GM21526 (cell line): ENCODE measurements around the gene XPR1.
"Not testable (repeated sequence)": the region's sequence is repeated elsewhere in the genome, so short reads cannot be mapped to it uniquely, and the experiment has no call there.

Experiments
- ATAC-seq: cut with Tn5 transposase; IDR thresholded peaks from one replicate; pipeline ENCODE4 v1.9.1; 2021; ENCODE audit warnings: moderate library complexity; ENCODE audit not compliant: unreplicated experiment, low FRiP score

The XPR1 gene

DNA sequence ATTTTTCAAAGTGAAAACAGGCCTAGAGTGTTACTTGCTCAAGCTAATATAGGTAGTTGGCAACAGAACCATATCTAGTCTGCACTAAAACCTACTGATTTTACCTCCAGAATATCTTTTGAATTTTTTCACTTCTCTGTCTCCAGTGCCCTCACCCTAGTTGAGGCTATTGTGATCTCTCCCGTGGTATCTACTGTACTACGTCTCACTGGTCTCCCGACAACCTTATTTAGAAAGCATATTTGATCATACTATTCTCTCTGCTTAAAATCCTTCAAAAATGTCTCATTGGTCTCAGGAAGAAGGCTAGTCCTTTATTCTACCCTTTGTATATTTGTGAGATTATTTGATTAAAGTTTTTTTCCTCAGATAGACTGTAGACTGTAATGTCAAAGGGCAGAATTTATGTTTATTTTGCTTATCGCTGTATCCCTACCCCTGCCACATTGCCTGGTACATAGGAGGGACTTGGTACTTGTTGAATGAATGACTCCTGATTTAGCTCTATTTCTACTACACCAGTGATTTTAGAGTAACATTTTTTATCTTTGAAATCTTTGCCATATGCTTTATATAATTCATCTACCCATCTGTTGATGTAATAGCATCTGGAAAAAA, 145.4 kb downstream of the XPR1 start:
- ATAC-seq = no peak

DNA sequence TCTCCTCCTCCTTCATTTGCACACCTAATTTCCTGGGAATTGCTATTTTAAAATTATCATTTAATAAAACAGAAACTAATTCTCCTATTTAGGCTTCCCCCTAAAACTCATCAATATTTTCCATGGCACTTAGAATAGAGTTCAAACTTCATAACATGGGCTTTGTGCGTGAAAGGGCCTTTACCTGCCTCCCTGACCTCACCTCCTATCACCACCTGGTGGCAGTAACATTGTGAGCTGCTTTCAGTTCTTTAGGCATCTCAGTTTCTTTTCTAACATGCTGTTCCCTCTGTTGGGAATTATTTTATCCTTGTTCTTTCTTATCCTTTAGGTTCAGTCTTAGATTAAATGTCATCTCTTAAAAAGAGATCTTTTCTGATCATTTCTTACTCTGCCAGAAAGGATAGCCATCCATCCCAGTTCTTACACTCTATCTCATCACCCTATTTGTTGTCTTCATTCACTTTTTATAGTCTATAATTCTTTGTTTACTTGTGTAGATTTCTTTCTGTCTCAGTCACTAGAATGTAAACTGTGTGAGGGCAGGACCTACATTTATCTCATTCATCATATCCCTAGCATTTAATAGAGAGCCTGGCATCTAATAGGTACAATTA, 147.1 kb downstream of the XPR1 start:
- no peak for ATAC-seq

DNA sequence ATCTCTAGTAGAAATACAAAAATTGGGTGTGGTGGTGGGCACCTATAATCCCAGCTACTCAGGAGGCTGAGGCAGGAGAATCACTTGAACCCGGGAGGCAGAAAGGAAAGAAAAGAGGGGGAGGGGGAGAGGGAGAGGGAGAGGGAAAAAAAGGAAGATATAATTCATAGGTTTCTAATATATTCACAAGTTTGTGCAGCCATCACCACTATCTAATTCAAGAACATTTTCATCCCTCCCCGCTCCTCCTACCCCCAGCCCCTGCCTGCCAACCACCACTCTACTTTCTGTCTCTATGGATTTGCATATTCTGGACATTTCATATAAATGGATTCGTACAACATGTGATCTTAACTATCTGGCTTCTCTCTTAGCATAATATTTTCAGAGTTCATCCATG, 147.8 kb downstream of the XPR1 start:
- ATAC-seq = no peak

DNA sequence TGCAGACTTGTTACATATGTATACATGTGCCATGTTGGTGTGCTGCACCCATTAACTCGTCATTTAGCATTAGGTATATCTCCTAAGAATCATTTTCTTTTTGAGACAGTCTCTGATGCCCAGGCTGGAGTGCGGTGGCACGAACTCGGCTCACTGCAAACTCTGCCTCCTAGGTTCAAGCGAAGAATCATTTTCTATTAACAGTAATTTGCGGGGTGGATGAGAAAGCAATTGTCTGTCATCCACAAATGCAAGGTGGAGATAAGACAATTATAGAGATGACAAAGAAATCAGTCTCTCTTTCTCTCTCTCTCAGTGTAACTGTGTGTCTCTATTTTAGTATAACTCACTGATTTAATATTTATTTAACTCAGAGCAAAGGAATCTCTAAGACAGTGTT, 149.9 kb downstream of the XPR1 start:
- ATAC-seq = no peak

DNA sequence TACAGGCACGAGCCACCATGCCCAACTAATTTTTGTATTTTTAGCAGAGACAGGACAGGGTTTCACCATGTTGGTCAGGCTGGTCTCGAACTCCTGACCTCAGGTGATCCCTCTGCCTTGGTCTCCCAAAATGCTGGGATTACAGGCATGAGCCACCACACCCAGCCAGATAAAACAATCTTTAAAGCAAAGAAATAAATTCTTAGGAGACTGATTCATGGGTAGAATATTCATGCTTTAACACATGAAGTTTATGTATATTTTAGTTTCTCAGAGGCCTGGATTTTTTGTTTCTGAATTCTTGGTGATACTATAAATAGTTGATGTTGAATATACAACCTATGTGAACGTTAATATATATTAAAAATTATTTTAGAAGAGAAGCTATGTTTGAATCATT, 153.5 kb downstream of the XPR1 start:
- ATAC-seq = no peak

DNA sequence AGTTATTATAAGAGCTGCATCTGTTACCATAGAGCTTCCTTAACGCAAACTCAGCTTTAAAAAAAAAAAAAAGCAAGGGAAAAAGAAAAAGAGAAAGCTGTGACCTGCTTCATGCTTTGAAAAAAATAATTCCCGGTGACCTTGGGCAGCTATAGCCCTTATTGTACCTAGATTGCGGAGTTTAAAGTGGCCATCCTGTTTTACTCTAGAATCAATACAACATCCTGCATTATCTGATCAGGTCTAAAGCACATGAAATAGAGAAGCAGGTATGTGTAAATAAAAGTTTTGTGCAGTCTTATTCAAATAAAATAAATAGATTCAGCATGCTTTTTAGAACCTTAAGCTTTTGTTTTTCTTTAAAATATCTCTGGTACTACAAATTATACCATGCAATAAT, 154.1 kb downstream of the XPR1 start:
- no peak for ATAC-seq

DNA sequence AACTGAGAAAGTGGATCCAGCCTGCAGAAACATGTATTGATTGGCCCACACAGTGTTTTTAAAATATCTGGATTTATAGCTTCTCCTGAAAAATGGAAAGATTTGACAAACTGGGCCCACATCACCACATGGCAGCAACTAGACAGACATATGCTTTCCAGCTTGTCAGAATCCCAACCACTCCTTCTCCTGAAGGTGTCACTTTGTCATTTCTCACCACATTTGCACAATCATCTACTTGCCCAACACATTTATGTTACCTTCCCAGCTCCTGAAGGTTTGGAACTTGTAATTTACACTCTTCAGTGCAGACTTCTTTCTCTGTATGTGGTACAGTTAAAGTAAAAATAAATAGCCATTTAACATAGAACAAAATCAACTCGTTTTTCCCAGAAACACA, 154.8 kb downstream of the XPR1 start:
- ATAC-seq = no peak

DNA sequence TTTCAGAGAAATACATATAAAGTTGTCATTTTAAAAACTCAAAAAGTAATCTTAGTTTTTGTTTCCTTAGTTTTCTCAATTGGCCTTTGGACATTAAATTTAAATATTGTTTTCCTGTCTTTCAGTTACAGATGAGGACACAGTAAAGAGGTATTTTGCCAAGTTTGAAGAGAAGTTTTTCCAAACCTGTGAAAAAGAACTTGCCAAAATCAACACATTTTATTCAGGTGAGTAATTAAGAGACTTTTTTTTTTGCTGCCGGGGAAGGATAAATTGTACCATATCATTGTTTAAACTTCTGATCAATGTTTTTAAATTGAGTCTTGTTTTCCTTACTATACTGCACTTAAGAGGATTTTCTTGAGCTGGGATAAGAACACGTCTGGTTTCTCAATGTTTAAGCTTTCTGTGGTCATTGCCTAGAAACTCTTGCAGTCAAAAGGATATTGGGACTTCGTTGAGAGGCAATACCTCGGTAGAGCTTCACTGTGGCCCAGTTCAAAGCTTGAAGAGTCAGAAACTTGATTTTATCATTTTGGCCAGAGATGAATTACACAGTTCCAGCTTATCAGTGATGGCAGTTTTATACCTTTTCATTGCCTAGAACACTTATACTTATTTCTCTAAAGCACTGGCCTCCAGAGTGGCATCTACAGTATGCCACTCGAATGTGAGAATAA, 155.9 kb downstream of the XPR1 start:
- ATAC-seq = no peak

DNA sequence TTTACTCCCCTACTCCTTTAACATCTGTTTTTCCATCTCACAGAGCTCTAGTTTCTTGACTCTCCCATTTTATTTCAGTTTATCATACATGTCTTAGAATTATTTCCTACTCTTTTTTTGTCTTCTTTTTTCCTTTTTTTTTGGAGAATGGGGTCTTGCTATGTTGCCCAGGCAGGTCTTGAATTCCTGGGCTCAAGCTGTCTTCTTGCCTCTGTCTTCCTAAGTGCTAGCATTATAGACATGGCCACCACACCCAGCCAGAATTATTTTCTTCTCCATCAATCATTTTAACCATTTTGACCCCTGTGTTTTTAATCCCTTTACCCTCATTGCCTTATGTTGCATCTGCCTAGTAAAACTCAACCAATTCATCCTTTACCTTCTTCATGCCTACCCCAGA, 157.6 kb downstream of the XPR1 start:
- no peak for ATAC-seq

DNA sequence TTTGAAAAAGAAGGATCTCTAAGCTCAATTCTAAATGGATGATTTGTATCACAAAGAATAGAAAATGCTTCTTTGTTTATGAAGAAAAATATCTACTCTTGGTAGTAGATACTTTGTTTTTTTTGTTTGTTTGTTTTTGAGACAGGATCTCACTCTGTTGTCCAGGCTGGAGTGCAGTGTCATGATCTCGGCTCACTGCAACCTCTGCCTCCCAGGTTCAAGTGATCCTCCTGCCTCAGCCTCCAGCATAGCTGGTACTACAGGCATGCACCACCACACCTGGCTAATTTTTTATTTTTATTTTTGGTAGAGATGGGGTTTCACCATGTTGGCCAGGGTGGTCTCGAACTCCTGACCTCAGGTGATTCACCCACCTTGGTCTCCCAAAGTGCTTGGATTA, 159.3 kb downstream of the XPR1 start:
- not testable (repeated sequence) for ATAC-seq

DNA sequence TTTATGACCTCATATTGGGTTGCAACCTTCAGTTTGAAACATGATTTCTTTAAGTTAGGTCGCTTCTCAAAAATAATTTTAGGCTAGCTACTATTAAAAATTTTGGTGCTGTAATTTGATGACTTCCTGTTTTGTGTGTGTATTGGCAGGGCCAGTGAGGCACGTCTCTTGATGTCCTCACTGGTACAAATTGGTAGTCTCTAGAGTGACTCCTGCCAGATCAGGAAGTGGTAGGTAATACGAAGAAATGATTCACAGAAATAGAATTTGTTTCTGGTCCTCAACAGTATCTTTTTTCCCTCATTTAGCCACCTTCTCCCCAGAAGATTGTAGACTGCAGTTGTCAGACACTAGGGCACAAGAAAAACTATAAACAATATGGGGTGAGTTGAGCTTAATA, 160.0 kb downstream of the XPR1 start:
- ATAC-seq = no peak

DNA sequence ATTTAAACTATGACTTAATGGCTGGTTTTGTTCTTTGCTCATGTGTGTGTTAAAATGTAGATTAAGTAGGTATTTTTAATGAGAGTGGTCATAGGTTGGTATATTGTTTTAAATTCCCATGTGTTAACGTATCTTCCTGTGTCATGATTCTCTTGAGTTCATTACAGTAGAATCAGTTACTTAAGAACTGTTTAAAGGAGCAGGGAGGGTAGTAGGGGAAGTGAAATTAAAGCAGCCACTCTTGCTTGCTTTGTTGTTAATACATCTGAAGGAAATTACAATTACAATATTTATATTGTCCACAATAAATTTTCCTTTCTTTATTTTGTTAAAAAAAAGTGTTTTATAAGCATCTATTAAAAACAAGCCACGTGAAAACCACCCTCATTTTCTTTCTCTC, 161.6 kb downstream of the XPR1 start:
- no peak for ATAC-seq

DNA sequence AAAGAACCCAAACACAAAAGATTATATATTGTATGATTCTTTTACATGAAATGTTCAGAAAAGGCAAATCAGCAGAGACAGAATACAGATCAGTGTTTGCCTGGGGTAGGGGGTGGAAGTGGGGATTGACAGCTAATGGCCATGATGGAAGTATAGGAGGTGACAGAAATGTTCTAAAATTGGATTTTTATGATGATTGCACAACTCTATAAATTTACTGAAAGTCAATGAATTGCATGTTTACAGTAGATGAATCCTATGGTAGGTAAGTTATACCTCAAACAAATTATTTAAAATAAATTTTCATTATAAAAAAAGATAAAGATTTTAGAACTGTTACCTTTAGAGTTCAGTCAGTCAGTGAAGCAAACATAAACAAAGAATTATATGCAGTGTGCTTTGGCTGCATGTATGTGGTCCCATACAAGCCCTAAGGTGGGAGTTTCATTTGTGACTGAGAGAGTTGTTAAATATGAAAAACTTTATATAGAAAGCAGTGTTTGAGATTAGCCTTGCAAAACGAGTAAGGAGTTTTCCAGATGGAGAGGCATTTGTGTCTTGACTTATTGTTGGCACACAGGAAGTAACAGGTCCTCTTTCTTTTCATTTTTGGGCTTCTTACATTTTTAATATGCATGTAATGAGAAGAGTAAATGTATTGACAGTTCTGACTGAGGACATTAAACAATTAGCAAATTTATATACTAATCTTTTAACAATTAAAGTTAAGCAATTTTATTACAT, 165.2 kb downstream of the XPR1 start:
- no peak for ATAC-seq

DNA sequence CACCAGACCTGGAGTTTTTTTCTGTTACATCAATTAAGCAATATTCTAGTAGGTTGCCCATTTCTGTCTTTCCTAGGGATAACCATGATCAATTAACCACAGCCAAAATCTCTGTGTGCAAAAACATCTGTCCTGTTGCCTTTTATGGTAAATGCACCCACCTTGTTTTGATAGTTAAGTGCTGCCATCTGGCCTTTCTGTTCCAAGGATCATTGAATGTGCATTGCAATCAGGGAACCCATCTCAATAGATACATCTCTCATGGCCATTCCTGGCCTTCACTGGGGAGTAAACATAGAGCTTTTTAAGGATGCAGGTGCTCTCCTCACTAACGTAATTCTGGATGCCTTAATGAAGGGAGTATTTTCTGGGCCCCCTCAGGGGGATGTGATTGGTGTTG, 169.1 kb downstream of the XPR1 start:
- ATAC-seq = no peak

DNA sequence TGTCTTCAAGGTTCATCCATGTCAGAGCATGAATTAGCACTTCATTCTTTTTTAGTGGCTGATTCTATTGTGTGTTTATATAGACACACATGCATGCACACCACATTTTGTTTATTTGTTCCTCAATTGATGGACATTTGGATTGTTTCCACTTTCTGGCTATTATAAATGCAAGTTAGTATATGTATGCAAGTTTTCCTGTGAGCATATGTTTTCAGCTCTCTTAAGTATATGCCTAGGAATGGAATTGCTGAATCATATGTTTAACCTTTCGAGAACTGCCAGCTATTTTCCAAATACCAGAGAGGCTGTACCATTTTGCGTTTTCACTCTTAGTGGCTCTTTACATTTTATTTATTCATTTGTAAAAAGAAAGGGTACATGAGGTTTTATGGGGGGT, 171.0 kb downstream of the XPR1 start:
- ATAC-seq = no peak

DNA sequence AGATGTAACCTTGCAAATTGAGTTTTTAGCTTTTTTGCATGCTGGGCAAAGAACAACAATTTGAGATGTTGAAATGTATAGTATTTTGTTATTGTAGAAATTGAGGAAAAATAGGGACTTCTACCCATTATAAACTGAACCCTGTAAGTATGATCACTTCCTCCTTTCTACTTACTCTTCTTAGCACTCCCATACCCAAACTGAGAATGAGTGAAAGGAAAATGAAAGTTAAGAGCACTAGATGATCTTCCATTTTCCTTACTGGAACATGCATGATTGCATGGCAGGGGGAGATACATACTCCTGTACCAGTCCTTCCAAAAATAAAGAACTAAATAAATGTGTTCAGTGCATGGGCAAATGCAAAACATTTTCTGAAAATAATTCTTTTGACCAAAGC, 173.5 kb downstream of the XPR1 start:
- peak; percentile 66 for ATAC-seq

DNA sequence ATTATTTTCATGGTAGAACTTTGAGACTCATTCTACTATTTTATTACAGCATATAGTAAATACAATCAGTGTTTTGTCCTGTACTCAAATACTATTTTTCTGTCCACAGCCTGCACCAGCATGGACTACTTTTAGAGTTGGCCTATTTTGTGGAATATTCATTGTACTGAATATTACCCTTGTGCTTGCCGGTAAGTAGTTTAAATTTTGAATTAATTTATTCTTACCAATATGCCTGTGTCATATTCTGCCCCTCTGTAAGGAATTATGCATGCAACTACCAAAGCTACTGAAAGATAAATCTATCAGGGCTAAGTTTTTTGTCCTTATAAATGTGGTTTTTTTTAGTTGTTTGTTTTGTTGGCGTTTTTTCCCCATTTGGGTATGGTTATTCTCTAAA, 179.5 kb downstream of the XPR1 start:
- no peak for ATAC-seq

DNA sequence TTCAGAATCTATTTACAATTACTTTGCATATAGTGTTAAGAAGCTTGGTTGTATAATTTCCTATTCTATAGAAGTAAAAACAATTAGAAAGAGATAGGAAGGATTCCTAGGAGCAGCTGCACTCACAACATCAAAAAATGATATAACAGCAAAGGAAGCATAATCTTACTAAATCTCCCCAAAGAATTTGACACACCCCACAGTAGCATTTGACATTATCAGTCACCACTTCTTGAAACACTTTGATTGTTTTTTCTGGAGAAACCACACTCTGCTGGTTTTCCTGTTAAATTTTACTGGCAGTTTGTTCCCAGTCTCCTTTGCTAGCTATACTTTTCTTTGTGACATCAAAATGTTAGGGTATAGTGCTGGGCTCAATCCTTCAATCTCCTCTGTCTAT, 180.1 kb downstream of the XPR1 start:
- no peak for ATAC-seq

DNA sequence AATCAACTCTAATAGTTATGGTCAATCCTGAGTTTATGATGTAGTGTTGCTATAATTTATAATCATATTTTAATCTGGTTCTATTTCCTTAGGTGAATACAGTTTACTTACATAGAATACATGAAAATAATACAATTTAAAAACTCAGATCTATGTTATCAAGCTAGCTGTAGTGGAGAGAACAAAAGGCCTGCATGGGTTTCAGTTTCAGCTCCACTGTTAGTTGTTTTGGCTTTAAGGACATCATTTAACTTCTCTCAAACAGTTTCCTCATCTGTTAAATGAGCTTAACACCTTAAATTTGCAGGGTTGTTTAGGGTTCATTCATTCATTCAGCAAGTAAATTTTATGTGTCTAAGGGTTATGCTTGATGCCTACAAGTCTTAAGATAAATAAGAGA, 182.4 kb downstream of the XPR1 start:
- no peak for ATAC-seq

DNA sequence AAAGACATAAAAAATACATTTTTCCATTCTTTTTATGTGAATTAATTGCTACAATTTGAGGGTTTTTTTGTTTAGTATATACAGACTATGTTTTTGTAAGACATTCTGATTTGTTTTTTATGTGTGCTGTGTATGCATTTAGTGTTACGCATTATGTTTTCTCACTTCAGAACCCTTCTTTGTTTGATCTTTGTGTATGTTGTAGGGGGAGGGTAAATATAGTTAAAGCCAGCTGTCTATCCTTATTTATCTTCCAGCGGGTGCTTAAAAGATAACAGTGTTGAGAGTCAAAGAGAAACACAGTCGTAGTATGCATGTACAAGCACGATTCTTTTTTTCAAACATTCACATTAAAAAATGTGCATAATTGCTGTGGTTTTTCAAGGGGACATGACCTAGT, 183.4 kb downstream of the XPR1 start:
- ATAC-seq = no peak

DNA sequence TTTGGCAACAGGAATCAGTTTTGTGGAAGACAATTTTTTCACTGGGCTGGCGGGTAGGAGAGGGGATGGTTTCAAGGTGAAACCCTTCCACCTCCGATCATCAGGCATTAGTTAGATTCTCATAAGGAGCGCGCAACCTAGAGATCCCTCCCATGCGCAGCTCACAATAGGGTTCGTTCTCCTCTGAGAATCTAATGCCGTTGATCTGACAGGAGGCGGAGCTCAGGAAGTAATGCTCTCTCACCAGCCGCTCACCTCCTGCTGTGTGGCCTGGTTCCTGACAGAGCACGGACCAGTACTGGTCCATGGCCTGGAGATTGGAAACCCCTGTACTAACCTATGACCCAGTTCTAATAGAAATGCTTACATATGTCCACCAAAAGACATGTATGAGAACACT, 184.3 kb downstream of the XPR1 start:
- ATAC-seq = no peak

DNA sequence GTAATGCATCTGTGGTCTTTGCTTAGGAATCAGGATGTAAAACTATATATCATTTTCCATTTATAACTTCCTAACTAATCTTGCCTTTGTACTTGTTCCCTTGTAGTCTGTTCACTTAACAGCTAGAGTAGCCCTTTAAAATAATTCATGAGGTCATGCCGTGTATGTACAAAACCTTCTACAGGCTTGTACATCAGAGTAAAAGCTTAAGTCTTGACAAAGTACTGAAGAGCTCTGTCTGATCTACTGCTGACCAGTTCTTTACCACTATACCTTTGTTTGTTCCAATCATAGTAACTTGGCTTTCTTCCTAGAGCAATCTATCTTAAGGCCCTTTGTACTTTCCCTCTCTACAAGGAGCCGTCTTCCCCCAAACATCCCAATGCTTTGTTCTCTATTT, 190.1 kb downstream of the XPR1 start:
- ATAC-seq = no peak
